GM10248 (cell line): ENCODE results near the gene KANSL1L.
A peak's percentile ranks its signal among the peaks of the same experiment; 100 is the strongest.
"Not testable (repeated sequence)": the region's sequence is repeated elsewhere in the genome, so short reads cannot be mapped to it uniquely, and the experiment has no call there.

Source experiments
- CTCF ChIA-PET: fragments of 300-600 bp; sonication (Branson Sonifier 250); formaldehyde crosslinking; extraction: SDS; loops from one replicate; lab custom pipeline; 2021; ENCODE audit warnings: antibody characterized with exemption; lab: Yijun Ruan, JAX
- POLR2A ChIA-PET: fragments of 350-650 bp; sonication (Branson Sonifier 250); formaldehyde crosslinking; extraction: SDS; loops from one replicate; lab custom pipeline; 2020; ENCODE audit warnings: antibody characterized with exemption; lab: Yijun Ruan, JAX
- DNase-seq: peaks from one replicate; pipeline ENCODE4 v3.0.0; 2012; ENCODE audit errors: extremely low spot score
- TF ChIP-seq, protein P1 (sequence below): IDR thresholded peaks from 2 replicates; pipeline ENCODE4 v1.5.1; 2012; ENCODE audit warnings: mild to moderate bottlenecking, low read depth; ENCODE audit errors: extremely low read depth, missing control alignments, control extremely low read depth

The KANSL1L gene

GRCh38 chr2:210179351-210179990, 8.3 kb upstream of the KANSL1L start:
- CTCF ChIA-PET, result interaction anchor here (1.4 kb wide), 1 partner anchor 20 kb away, joined by 5 read pairs; no protein-coding TSS in a partner anchor
- DNase-seq, result no peak
- POLR2A ChIA-PET, result no interaction called here
- TF ChIP-seq, protein P1, sequence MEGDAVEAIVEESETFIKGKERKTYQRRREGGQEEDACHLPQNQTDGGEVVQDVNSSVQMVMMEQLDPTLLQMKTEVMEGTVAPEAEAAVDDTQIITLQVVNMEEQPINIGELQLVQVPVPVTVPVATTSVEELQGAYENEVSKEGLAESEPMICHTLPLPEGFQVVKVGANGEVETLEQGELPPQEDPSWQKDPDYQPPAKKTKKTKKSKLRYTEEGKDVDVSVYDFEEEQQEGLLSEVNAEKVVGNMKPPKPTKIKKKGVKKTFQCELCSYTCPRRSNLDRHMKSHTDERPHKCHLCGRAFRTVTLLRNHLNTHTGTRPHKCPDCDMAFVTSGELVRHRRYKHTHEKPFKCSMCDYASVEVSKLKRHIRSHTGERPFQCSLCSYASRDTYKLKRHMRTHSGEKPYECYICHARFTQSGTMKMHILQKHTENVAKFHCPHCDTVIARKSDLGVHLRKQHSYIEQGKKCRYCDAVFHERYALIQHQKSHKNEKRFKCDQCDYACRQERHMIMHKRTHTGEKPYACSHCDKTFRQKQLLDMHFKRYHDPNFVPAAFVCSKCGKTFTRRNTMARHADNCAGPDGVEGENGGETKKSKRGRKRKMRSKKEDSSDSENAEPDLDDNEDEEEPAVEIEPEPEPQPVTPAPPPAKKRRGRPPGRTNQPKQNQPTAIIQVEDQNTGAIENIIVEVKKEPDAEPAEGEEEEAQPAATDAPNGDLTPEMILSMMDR, result no peak

GRCh38 chr2:210177769-210178168, 6.6 kb upstream of the KANSL1L start:
- no peak for DNase-seq
- ChIA-PET POLR2A (no interaction called here), CTCF (interaction anchor here (1.6 to 2.2 kb wide), 2 partner anchors 10 to 21 kb away, joined by 4 to 8 read pairs; no protein-coding TSS in a partner anchor)
- TF ChIP-seq, protein P1, result no peak

DNA sequence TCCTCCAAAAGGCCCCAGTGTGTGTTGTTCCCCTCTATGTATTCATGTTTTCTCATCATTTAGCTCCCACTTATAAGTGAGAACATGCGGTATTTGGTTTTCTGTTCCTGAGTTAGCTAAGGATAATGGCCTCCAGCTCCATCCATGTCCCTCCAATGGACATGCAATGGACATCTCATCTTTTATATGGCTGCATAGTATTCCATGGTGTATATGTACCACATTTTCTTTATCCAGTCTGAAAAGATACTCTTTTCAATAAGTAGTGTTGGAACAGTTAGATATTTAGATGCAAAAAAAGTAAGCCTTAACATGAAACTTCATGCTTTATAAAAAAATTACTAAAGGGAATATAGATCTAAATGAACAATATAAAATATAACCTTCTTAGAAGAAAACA, 5.9 kb upstream of the KANSL1L start:
- CTCF ChIA-PET, result interaction anchor here (1.1 to 2.2 kb wide), 3 partner anchors 9 to 39 kb away, joined by 3 to 8 read pairs (median 4); no protein-coding TSS in a partner anchor
- DNase-seq, POLR2A ChIA-PET: not testable (repeated sequence)

GRCh38 chr2:210174086-210174485, 2.9 kb upstream of the KANSL1L start:
- POLR2A ChIA-PET, result no interaction called here
- CTCF ChIA-PET, result interaction anchor here (0.8 to 2.0 kb wide), 3 partner anchors 17 to 25 kb away, joined by 3 to 8 read pairs (median 3); no protein-coding TSS in a partner anchor
- DNase-seq, result no peak
- TF ChIP-seq, protein P1, result no peak

DNA sequence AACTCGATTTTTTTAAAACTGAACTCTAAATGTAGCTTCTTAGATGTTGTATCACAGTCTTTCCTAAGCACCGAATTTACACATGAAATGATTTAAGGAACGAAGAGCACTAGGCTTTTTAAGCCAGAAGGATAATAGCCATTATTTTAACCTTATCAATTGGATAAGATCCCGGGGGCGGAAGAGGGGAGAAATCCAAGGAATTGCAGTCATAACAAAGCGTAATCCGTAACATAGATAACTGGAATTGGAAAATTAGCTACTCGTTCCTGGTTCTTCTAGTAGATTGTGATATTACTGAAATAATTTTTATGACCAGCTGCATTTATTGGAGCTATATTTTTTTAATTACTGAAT, 988 bp upstream of the KANSL1L start:
- CTCF ChIA-PET, result interaction anchor here (0.9 to 2.0 kb wide), 3 partner anchors 15 to 26 kb away, joined by 3 to 6 read pairs (median 3); no protein-coding TSS in a partner anchor
- TF ChIP-seq, protein P1, result no peak

DNA sequence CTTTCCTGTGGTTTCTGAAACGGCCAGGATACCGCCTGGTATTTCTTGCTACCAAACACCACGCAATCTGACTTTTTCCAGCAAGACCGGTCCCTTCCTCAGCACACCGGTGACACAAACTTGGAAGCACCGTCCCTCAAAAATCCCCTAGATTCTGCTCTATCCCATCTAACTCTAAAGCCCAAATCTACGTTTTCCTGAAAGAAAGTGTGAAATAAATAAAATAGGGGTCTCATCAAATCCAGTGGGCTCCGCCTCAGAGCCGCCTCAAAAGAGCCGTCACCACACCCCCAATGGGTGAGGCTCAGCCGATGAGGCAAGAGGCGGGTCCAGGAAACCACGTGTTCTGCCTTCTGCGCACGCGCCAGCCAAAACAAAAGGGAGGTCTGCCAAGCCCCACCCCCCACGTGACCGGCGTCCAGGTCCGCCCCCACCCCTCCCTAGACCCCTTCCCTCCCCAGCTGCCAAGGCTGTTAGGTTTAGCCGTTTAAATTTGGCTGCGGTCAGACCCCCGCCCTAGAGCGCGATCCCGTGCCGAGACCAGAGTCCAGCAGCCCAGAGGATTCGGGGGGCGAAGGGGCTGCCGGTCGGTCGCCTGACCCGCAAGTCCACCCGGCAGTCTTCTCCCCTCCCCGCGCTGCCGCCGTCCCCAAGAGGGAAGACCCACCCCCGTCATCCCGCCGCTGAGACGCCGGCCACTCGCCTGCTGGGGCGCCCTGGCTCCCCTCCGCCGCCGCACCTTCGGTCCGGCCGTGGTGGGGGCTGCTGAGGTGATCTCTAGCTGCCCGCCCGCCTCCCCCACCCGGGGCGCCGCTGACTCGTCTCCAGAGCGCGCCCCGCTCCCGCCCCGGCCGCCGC, 534 bp downstream of the KANSL1L start:
- TF ChIP-seq, protein P1, result peak; percentile 9
- CTCF ChIA-PET, result interaction anchor here (2.0 kb wide), 1 partner anchor 28 kb away, joined by 6 read pairs; no protein-coding TSS in a partner anchor
- POLR2A ChIA-PET, result interaction anchor here (0.8 kb wide), 1 partner anchor 171 kb away, joined by 3 read pairs; no protein-coding TSS in a partner anchor
- peak; percentile 93 for DNase-seq

More for the DNA sequence above, 988 bp upstream of the KANSL1L start:
- POLR2A ChIA-PET, result no interaction called here
- DNase-seq, result no peak
